ENCODE measurements around the gene PPP1R15A. TPM values are rescaled to one million over a fixed set of nuclear protein-coding genes. Genes with fewer than 3 reads are reported as not detected.
A peak's percentile ranks its signal among the peaks of the same experiment; 100 is the strongest.
"Not testable (repeated sequence)": the region's sequence is repeated elsewhere in the genome, so short reads cannot be mapped to it uniquely, and the experiment has no call there.

Gene PPP1R15A
- total and polyA plus RNA-seq, 2 donors (not counting 3 experiments of a cell fraction or from before 2014, with no cell fraction given), result 42.3 to 67.4 TPM

DNA sequence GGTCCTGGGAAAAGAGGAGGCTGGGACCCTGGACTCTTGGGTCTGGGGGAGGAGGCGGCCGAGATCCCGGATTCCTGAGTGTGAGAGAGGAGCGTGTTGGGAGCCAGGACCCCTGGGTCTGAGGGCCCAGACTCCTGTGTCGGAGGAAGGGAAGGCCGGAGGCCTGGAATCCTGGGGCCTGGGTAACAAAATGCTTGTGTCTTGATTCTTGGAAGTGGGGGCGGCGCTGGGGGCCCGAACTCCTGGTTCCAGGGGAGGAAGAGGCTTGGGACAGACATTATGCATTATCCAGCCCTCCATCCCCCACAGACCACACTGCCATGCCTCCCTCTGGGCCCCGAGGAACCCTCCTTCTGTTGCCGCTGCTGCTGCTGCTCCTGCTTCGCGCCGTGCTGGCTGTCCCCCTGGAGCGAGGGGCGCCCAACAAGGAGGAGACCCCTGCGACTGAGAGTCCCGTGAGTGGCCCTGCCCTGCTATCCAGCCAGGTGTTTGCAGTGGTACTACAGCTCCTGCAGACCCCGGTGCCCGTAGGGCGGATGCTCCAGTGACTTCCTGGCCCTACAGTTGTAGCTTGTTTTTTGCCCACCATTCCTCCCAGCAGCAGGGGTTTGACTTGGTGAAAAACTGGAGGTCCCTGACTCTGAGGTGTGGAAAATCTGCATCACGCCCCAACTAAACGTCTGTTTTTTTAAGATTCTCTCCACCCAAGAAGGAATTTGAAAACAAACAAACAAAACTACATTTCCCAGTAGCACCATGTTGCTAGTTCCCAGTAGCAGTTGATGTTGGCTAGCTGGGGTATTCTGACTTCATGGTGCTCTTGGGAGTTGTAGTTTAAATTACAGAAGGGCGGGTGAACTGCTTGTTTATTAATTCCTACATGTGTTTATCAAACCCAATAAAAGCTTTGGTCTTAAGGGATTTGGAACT is 28.5 kb downstream of the PPP1R15A start:
- FAIRE-seq (peak; percentile 93), DNase-seq (ENCODE audit: low read depth, low spot score) (peak; percentile 29)
- Histone ChIP-seq H2AFZ (ENCODE audit: low read depth, low read length) (peak overlapping the region; percentile 27), H4K20me1 (replicated peaks; ENCODE audit: control insufficient read depth, extremely low read depth, insufficient read depth, low read length) (no peaks in the 10 kb centered on the region), H3K79me2 (ENCODE audit: control insufficient read depth, insufficient read depth, low read length) (peaks cover 12% of the 10 kb centered on the region), H3K4me1 (ENCODE audit: control insufficient read depth, extremely low read depth, insufficient read depth, low read length) (peaks cover 12% of the 10 kb centered on the region), H3K9ac (replicated peaks; ENCODE audit: extremely low read depth, insufficient read depth, low read length) (peak overlapping the region; percentile 69), H3K4me3 (replicated peaks in 1 of 3; ENCODE audit: insufficient read depth in 1 of 3, low read depth in 1 of 3, low read length in 3 of 3) (peak overlapping the region; percentile 62 to 84 (median 67)), H3K36me3 (ENCODE audit: control insufficient read depth in 2 of 2, extremely low read depth in 1 of 2, insufficient read depth in 2 of 2, low read length in 2 of 2) (peaks cover 2 to 9% of the 10 kb centered on the region in 2 experiments), H3K27ac (ENCODE audit: insufficient read depth, low read depth, low read length) (peak overlapping the region; percentile 46), H3K4me2 (ENCODE audit: insufficient read depth, low read length) (peak overlapping the region; percentile 79), H3K27me3 (ENCODE audit: control insufficient read depth in 2 of 2, insufficient read depth in 2 of 2, low read length in 2 of 2) (no peaks in the 10 kb centered on the region), H3K9me1 (replicated peaks; ENCODE audit: control insufficient read depth, extremely low read depth, insufficient read depth, low read length) (no peaks in the 10 kb centered on the region), H3K9me3 (replicated peaks; ENCODE audit: control insufficient read depth, insufficient read depth, low read length) (no peaks in the 10 kb centered on the region)
- intact Hi-C loops (cut with micrococcal nuclease) (loop anchor here (2.0 kb wide), 3 partner anchors 28 to 64 kb away; partner anchors contain the start of genes BAX, FTL and PPP1R15A), dilution Hi-C loops (cut with MboI; ENCODE audit: extremely low pct_ligation_motif_present, low sequenced_read_pairs) (no loop called here)
- ChIA-PET CTCF (interaction anchor here (0.9 to 2.6 kb wide), 15 partner anchors 14 to 113 kb away, joined by 3 to 27 read pairs (median 5); partner anchors contain the start of genes DHDH, PPP1R15A and RUVBL2), POLR2A (interaction anchor here (0.5 to 2.0 kb wide), 8 partner anchors 16 to 231 kb away, joined by 3 to 13 read pairs (median 5); partner anchors contain the start of genes BAX and PPP1R15A)
- no peak for TF ChIP-seq FOS (IDR thresholded peaks at IDR 0.05; ENCODE audit: borderline replicate concordance, insufficient read depth, low read length)
- no peak for TF ChIP-seq GATA2 (IDR thresholded peaks at IDR 0.05; ENCODE audit: insufficient read depth, insufficient read length, low read depth, low read length)
- no peak for TF ChIP-seq POLR2A (IDR thresholded peaks at IDR 0.05; ENCODE audit: low read depth, low read length)
- TF ChIP-seq MYC (IDR thresholded peaks at IDR 0.05; ENCODE audit: low read depth, low read length), result no peak
- TF ChIP-seq, protein P1, sequence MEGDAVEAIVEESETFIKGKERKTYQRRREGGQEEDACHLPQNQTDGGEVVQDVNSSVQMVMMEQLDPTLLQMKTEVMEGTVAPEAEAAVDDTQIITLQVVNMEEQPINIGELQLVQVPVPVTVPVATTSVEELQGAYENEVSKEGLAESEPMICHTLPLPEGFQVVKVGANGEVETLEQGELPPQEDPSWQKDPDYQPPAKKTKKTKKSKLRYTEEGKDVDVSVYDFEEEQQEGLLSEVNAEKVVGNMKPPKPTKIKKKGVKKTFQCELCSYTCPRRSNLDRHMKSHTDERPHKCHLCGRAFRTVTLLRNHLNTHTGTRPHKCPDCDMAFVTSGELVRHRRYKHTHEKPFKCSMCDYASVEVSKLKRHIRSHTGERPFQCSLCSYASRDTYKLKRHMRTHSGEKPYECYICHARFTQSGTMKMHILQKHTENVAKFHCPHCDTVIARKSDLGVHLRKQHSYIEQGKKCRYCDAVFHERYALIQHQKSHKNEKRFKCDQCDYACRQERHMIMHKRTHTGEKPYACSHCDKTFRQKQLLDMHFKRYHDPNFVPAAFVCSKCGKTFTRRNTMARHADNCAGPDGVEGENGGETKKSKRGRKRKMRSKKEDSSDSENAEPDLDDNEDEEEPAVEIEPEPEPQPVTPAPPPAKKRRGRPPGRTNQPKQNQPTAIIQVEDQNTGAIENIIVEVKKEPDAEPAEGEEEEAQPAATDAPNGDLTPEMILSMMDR (IDR thresholded peaks at IDR 0.05; ENCODE audit: extremely low read depth in 1 of 2, insufficient read depth in 1 of 2, low read depth in 1 of 2, low read length in 2 of 2), result no peak
- no peak for TF ChIP-seq JUN (IDR thresholded peaks at IDR 0.05; ENCODE audit: borderline replicate concordance, insufficient read depth, insufficient read length, low read depth)
- TF ChIP-seq EZH2 (IDR thresholded peaks at IDR 0.05; ENCODE audit: borderline replicate concordance, low read depth, low read length, severe bottlenecking), result no peak
- no peak for TF ChIP-seq POLR2AphosphoS5 (IDR thresholded peaks at IDR 0.05; ENCODE audit: insufficient read depth, low read depth, low read length)
- TF ChIP-seq, protein P2, sequence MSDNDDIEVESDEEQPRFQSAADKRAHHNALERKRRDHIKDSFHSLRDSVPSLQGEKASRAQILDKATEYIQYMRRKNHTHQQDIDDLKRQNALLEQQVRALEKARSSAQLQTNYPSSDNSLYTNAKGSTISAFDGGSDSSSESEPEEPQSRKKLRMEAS (IDR thresholded peaks at IDR 0.05; ENCODE audit: insufficient read depth, insufficient read length), result no peak
- TSS peak; percentile 73 for BruUV-seq (replicated peaks)

DNA sequence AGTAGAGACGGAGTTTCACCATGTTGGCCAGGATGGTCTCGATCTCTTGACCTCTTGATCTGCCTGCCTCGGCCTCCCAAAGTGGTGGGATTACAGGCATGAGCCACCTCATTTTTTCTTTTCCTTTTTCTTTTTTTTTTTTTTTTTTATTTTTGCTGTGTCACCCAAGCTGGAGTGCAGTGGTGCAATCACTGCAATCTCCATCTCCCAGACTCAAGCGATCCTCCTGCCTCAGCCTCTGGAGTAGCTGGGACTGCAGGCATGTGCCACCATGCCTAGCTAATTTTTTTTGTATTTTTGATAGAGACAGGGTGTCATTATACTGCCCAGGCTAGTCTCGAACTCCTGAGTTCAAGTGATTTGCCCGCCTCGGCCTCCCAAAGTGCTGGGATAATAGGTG is 30.1 kb downstream of the PPP1R15A start:
- POLR2A ChIA-PET; dilution Hi-C loops (cut with MboI; ENCODE audit: extremely low pct_ligation_motif_present, low sequenced_read_pairs): not testable (repeated sequence)

More for the DNA sequence above, 30.1 kb downstream of the PPP1R15A start:
- H3K4me2 ChIP-seq (ENCODE audit: insufficient read depth, low read length); H2AFZ ChIP-seq (ENCODE audit: low read depth, low read length); H3K9me1 ChIP-seq (replicated peaks; ENCODE audit: control insufficient read depth, extremely low read depth, insufficient read depth, low read length); CTCF ChIA-PET; intact Hi-C loops (cut with micrococcal nuclease); H3K9me3 ChIP-seq (replicated peaks; ENCODE audit: control insufficient read depth, insufficient read depth, low read length); BruUV-seq (replicated peaks); H4K20me1 ChIP-seq (replicated peaks; ENCODE audit: control insufficient read depth, extremely low read depth, insufficient read depth, low read length); H3K36me3 ChIP-seq (ENCODE audit: control insufficient read depth in 2 of 2, extremely low read depth in 1 of 2, insufficient read depth in 2 of 2, low read length in 2 of 2); H3K4me3 ChIP-seq (replicated peaks in 1 of 3; ENCODE audit: insufficient read depth in 1 of 3, low read depth in 1 of 3, low read length in 3 of 3); FAIRE-seq; H3K27ac ChIP-seq (ENCODE audit: insufficient read depth, low read depth, low read length); H3K9ac ChIP-seq (replicated peaks; ENCODE audit: extremely low read depth, insufficient read depth, low read length); H3K27me3 ChIP-seq (ENCODE audit: control insufficient read depth in 2 of 2, insufficient read depth in 2 of 2, low read length in 2 of 2); DNase-seq (ENCODE audit: low read depth, low spot score): not testable (repeated sequence)
- H3K79me2 ChIP-seq (ENCODE audit: control insufficient read depth, insufficient read depth, low read length), result peaks cover 12% of the 10 kb centered on the region
- H3K4me1 ChIP-seq (ENCODE audit: control insufficient read depth, extremely low read depth, insufficient read depth, low read length), result peaks cover 12% of the 10 kb centered on the region

Measured in endothelial cell of umbilical vein (primary cell).